Activated CD4-positive, alpha-beta T cell treated with anti-CD3 and anti-CD28 coated beads, Interleukin-2, amount 10 ng/mL, durations not matched to agents 24 days and 14 days (primary cell): ENCODE measurements around the gene ZFHX3. TPM values are rescaled to one million over a fixed set of nuclear protein-coding genes. Genes with fewer than 3 reads are reported as not detected.

Source experiments
- DNase-seq: peaks from one replicate; pipeline ENCODE4 v3.0.0; 2022
- H3K27ac Mint-ChIP-seq: one replicate; pipeline ENCODE4 v1.8.0; 2022; ENCODE audit warnings: mild to moderate bottlenecking, mixed read lengths
- H3K27me3 Mint-ChIP-seq: one replicate; pipeline ENCODE4 v1.8.0; 2022; ENCODE audit warnings: mixed read lengths
- H3K36me3 Mint-ChIP-seq: one replicate; pipeline ENCODE4 v1.8.0; 2022; ENCODE audit warnings: low read depth, mild to moderate bottlenecking, mixed read lengths
- H3K4me1 Mint-ChIP-seq: one replicate; pipeline ENCODE4 v1.8.0; 2021; ENCODE audit warnings: mixed read lengths
- H3K4me3 Mint-ChIP-seq: one replicate; pipeline ENCODE4 v1.8.0; 2022; ENCODE audit warnings: mild to moderate bottlenecking, moderate library complexity, mixed read lengths
- H3K9me3 Mint-ChIP-seq: one replicate; pipeline ENCODE4 v1.8.0; 2021; ENCODE audit warnings: mixed read lengths
- intact Hi-C: fragments of 100-400 bp; cut with micrococcal nuclease; formaldehyde crosslinking; loops from one replicate; pipeline ENCODE4 v1.15.1; 2023
- total RNA-seq: library from RNA; stranded (reverse); gene quantifications from 2 replicates; pipeline ENCODE4 v1.2.3, GENCODE V29; 2022

Gene ZFHX3
- total RNA-seq, 1 donor from 2014 or later, result 0.49 TPM

DNA sequence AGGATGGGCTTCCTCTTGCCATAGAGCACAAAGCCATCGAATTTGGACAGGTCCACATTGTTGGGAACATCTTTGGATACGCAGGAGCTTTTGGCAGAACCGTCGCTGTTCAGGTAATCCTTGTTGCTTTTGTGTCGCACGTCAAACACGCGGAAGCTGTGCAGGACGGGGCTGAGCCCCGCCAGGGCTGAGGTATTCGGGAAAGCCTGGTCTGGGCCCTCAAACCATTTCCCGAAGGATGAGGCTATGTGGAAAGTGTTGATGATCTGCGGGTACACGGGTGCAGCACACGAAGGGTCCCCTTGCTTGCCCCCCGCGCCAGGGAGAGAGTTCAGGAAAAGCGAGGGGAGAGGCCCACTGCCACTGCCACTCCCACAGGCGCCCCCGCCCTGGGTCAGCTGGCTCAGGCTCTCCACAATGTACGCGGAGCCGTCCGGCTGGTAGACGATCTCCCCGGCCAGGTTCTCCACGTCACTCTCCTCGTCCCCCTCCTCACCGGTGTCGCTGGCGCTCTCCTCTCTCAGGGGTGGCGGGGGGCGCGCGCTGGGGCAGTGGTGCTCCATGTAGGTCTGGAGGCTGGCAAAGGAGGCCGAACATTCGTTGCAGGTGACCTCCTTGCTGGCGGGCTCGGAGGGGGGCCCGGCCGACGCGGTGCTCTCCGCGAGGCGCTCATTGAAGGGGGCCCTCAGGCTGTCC, 88.5 kb downstream of the ZFHX3 start:
- intact Hi-C loops, result no loop called here
- H3K27ac Mint-ChIP-seq, result no peak overlapping the region

DNA sequence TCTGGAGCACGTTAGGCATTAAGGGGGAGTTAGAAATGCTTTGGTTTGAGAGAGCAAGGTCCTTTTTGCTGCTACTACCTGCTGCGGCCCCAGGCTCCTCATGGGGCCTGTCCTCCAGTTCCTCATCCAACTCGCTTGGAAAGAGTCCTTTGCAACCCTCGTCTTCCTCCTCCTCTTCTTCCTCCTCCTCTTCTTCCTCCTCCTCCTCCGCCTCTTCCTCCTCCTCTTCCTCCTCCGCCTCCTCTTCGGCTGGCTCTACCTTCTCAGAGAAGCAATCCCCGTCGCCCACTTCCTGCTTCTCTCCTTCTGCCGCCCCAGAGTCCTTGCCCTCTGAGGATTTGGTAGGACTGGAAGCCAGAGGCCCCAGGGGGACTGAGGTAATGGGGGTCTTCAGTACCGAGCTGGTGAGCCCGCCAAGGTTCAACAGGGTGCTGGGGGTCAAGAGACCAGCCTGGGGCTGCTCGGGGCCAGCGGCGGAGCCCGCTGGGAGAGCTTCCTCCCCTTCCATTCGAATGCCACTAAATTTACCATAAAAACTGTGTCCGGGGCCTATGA, 89.3 kb downstream of the ZFHX3 start:
- intact Hi-C loops, result no loop called here
- no peaks in the 10 kb centered on the region for H3K4me1 Mint-ChIP-seq
- H3K27ac Mint-ChIP-seq, result no peak overlapping the region
- H3K9me3 Mint-ChIP-seq, result no peaks in the 10 kb centered on the region
- H3K4me3 Mint-ChIP-seq, result no peak overlapping the region
- no peaks in the 10 kb centered on the region for H3K36me3 Mint-ChIP-seq
- no peak for DNase-seq
- H3K27me3 Mint-ChIP-seq, result peaks cover 3% of the 10 kb centered on the region

More for the DNA sequence above, 88.5 kb downstream of the ZFHX3 start:
- DNase-seq, result no peak
- H3K36me3 Mint-ChIP-seq, result no peaks in the 10 kb centered on the region
- no peaks in the 10 kb centered on the region for H3K4me1 Mint-ChIP-seq
- H3K9me3 Mint-ChIP-seq, result no peaks in the 10 kb centered on the region
- H3K27me3 Mint-ChIP-seq, result peaks cover 6% of the 10 kb centered on the region
- H3K4me3 Mint-ChIP-seq, result no peak overlapping the region

DNA sequence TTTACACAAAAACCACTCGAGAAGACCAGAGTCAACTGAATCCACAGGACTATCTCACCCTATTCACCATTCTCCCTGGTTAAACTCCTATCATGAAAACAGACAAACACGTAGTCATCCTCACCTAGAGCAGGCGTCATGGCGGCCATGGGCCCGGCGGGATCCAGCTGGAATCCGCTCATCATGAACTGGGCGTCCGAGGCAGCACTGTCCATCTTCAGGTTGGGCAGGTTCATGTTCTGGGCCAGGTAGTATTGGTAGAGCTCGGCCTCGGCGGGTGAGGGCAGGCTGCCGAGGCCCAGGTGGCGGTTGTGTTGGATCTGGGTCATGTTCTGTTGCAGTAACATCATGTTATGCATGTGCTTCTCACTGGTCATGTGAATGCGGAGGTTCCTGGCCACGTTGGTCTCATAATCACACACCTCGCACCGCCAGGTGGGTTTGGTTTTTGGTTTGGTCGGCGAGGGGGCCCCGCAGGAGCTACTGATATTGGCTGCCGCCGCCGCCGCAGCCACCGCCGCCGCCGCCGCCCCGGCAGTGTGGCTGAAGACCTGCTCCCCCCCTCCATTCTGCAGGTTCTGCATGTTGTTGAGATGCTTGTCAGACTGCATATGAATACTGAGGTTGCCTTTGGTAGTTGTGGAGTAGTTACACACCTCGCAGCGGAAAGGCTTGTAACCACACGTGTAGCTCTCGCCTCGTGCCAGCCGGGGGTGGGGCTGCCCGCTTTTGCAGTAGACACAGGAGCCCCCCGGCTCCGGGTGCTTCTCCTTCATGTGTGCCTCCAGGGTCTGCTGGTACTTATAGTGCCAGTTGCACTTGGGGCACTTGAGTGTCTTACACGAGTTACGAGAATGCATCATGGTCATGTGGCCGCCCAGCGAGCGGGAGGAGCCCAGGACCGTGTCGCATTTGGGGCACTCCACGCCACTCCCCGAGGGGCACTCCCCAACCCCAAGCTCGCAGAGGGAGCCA, 90.3 kb downstream of the ZFHX3 start:
- no peaks in the 10 kb centered on the region for H3K9me3 Mint-ChIP-seq
- DNase-seq, result no peak
- H3K36me3 Mint-ChIP-seq, result no peaks in the 10 kb centered on the region
- no peaks in the 10 kb centered on the region for H3K27me3 Mint-ChIP-seq
- H3K4me3 Mint-ChIP-seq, result no peak overlapping the region
- no peaks in the 10 kb centered on the region for H3K4me1 Mint-ChIP-seq
- H3K27ac Mint-ChIP-seq, result no peak overlapping the region
- intact Hi-C loops, result no loop called here

DNA sequence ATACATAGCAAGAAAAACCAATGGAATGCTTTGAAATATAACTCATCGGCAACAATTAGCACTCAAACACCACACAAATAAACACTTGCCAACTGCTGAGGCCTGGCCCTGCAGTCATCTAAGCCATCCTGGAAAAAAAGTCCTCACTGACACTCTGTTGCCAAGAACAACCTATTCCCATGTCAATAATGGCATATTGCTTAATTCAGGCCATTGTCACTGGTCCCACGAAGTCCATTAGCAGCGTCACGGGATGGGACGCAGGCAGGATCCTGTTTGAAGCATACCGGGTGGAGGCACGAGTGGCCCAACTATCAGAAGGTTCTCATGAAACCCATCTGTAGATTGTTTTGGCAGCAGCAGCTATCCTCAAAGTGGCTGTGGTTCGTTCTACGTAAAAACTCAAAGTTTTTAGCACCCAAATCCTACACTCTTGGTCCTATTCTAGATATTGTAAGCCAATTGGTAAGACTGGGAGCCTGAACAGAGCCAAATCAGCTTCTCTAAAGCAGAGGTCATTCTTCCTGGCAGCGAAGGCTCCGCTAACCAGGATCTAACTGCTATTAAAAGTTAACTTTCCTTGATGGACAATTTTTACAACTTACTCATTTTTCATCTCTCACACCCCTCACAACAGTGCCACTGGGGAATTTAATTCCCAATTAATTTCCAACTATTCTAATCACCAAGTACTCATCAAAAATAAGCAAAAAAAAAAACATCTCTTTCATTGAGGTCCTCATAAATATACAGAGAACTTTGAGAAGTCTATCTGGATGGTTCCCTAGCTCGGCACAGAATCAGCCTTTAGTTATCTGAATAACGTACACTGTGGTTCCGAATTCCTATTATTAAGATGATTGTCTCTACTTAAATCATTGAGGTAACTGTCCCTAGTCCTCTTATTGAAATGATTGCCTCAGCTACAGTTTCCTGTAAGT, 91.5 kb downstream of the ZFHX3 start:
- Mint-ChIP-seq H3K9me3 (no peaks in the 10 kb centered on the region), H3K27ac (no peak overlapping the region), H3K4me3 (no peak overlapping the region), H3K36me3 (no peaks in the 10 kb centered on the region), H3K27me3 (no peaks in the 10 kb centered on the region), H3K4me1 (no peaks in the 10 kb centered on the region)
- no peak for DNase-seq
- intact Hi-C loops, result no loop called here

DNA sequence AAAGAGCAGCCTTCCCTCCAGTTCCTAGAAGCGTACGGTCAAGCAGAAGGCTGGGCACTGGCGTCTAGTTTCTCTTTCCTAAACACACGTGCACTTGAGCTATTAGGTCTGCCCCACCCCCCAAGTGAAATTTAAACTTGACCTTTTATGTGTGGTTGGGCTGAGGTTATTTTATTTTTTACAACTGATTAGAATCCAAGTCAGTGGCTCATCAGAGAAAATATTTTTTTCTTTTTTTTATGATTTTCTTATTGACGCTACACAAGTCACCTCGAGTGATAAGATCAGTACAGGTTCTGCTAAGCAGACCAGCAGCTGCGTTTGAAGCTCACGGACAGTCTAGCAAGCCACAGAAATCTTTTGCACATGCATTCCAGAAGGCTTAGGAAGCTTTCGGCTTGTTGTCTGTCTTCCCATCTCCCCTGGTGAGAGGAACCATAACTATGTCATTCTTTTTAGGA, 95.1 kb downstream of the ZFHX3 start:
- H3K4me3 Mint-ChIP-seq, result no peak overlapping the region
- intact Hi-C loops, result no loop called here
- no peaks in the 10 kb centered on the region for H3K9me3 Mint-ChIP-seq
- no peak for DNase-seq
- H3K36me3 Mint-ChIP-seq, result no peaks in the 10 kb centered on the region
- no peak overlapping the region for H3K27ac Mint-ChIP-seq
- H3K27me3 Mint-ChIP-seq, result no peaks in the 10 kb centered on the region
- H3K4me1 Mint-ChIP-seq, result no peaks in the 10 kb centered on the region

DNA sequence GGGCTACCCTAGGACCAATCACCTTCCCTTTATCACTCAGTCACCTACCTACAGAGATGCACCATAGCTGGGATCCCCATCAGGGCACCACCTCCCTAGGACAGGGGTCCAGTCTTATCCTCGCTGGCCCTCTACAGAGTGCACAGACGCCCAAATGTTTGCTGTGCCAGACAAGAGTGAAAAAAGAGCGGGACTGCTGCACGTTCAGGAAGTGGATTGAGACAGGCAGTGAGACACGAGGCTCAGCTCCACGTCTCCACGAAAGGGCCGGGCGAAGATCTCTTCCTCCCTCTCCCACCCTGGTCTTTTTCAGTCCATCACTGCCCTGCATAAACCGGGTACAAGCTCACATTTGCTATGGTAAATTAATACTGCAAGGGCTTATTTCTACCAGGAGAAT, 95.5 kb downstream of the ZFHX3 start:
- Mint-ChIP-seq H3K4me1 (no peaks in the 10 kb centered on the region), H3K27ac (no peak overlapping the region), H3K36me3 (no peaks in the 10 kb centered on the region), H3K4me3 (no peak overlapping the region), H3K9me3 (no peaks in the 10 kb centered on the region), H3K27me3 (no peaks in the 10 kb centered on the region)
- no peak for DNase-seq
- intact Hi-C loops, result no loop called here

DNA sequence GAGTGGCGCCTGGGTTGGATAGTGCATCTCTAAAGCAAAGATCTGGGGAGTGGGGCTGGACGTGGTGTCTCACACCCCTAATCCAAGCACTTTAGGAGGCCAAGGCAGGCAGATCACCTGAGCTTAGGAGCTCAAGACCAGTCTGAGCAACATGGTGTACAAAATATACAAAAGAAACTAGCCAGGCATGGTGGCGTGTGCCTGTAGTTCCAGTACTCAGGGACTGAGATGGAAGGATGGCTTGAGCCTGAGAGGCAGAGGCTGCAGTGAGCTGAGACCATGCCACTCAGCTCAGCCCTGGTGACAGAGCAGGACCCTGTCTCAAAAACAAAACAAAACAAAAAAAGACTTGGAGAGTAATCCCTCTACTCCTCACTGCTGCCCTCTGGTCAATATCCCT, 96.0 kb downstream of the ZFHX3 start:
- H3K27me3 Mint-ChIP-seq, result no peaks in the 10 kb centered on the region
- DNase-seq, result no peak
- H3K36me3 Mint-ChIP-seq, result no peaks in the 10 kb centered on the region
- H3K27ac Mint-ChIP-seq, result no peak overlapping the region
- H3K4me1 Mint-ChIP-seq, result no peaks in the 10 kb centered on the region
- H3K4me3 Mint-ChIP-seq, result no peak overlapping the region
- intact Hi-C loops, result no loop called here
- H3K9me3 Mint-ChIP-seq, result no peaks in the 10 kb centered on the region

DNA sequence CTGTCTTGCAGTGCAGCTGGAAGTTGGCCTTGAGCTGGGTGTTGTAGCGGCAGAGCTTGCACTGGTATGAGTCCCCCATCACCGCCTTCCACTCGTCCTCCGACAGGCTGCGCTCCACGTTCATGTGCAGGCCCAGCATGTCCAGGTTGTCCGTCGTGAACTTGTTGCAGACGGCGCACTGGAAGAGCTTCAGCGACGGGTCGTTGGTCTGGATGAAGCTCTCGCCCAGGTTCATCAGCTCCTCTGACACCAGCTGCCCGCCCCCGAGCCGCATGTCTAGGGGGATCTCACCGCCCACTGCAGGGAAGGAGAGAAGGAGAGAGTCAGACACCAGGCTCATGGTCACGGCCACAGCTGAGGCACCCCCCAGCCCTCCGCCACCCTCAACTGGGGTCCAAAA, 97.3 kb downstream of the ZFHX3 start:
- Mint-ChIP-seq H3K27ac (no peak overlapping the region), H3K4me3 (no peak overlapping the region), H3K27me3 (no peaks in the 10 kb centered on the region), H3K9me3 (no peaks in the 10 kb centered on the region), H3K36me3 (no peaks in the 10 kb centered on the region), H3K4me1 (no peaks in the 10 kb centered on the region)
- no peak for DNase-seq
- intact Hi-C loops, result no loop called here

DNA sequence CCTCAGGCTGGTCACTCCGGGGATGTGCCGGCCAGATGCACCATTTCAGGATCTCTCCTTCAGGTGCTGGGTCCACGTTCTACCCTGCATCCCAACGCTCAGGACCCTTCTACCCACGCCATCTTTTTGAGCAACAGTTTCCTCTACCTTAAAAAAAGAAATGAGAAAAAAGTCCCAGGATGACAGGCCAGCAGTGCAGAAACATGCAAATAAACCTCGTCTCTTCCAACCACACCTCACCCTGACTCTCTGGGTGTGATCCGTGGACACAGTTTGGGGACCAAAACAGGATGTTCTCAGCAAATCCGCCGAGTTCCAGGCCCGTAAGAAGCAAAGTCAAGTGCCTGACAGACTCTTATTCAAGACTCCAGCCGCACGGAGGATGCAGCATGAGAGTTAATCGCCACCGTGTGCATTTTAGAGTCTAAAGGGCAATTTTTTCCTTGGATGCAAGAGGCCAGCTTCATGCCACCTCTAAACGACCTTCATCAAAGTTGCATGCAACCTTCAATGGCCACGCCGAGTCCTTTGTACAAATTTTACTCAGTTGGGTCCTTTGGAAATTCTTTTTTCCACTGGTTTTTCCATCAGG, 99.6 kb downstream of the ZFHX3 start:
- intact Hi-C loops, result no loop called here
- no peak for DNase-seq
- Mint-ChIP-seq H3K4me1 (no peaks in the 10 kb centered on the region), H3K27me3 (peaks cover 2% of the 10 kb centered on the region), H3K4me3 (no peak overlapping the region), H3K27ac (no peak overlapping the region), H3K9me3 (no peaks in the 10 kb centered on the region), H3K36me3 (no peaks in the 10 kb centered on the region)

DNA sequence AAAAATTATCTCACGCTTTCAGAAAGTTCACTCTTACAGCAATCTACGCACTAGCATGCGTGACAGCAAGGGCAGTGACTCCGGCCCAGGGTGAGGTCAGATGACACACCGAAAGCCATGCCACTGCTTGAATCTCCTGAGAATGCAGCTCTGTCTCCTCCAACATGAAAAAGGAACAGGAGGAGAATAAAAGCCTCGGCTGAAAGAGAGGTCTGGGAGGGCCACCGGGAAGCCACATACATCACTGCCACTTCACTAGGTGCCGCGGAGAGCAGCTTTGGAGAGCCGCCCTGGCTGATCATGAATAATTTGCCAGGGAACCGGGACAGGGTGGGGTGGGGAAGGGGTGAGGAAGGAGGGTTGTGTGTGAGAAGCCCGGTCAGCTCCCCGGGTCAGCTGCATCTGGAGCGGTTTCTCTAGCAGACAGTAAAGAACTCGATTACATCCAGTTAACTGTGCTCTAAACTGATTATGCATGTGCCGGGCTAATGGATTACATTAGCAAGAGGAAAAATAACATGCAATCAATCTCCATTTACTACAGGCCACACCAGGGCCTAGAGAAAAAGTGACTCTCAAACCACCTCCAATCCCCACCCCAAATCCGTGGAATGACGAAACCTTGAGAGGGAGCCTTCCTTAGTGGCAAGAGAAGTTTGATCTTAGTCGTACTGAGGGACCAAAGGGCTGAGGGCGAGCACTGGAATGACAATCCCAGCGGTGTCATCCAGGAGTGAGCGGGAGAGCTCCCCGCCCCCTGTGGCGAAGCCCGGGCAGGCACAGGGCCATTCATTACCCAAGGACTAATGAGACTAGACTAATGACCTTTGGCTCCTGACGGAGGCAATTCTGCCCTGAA, 100.3 kb downstream of the ZFHX3 start:
- Mint-ChIP-seq H3K27ac (no peak overlapping the region), H3K4me1 (no peaks in the 10 kb centered on the region), H3K4me3 (no peak overlapping the region), H3K36me3 (no peaks in the 10 kb centered on the region), H3K9me3 (no peaks in the 10 kb centered on the region), H3K27me3 (peaks cover 2% of the 10 kb centered on the region)
- DNase-seq, result no peak
- intact Hi-C loops, result no loop called here

DNA sequence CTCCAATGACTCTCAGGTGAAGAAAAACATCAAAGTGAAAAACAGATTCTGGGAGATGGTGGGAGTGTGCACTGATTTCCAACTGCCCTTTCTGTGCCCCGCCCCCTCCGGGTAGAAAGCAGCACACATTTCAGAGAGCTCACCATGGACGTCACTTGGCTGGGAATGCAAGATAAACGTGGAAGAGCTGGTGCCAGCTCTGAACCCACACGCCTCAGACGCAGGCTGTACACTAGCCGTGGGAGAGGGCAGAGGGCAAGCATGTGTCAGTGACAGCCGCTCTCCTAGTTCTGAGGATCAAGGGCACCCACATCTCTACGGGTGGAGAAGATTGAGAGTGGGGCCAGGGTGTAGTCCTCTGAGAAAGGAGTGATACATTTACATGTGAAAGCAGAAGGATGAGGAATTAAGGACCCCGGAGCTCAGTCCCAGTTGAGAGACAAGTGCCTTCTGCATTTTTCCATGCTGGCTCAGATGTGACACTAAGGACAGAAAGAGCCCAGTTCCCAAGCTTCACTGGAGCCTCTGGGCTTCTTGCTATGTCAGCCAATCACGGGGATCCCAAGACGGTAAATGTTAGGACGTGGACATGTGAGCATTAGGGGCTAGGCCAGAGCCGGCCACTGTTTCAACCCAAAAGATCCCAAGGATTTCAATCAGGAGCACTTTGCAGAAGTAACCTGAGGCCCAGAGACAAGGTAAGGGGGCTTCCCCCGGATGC, 101.3 kb downstream of the ZFHX3 start:
- DNase-seq, result no peak
- Mint-ChIP-seq H3K27me3 (peaks cover 5% of the 10 kb centered on the region), H3K4me1 (no peaks in the 10 kb centered on the region), H3K27ac (no peak overlapping the region), H3K4me3 (no peak overlapping the region), H3K9me3 (no peaks in the 10 kb centered on the region), H3K36me3 (no peaks in the 10 kb centered on the region)
- intact Hi-C loops, result no loop called here

DNA sequence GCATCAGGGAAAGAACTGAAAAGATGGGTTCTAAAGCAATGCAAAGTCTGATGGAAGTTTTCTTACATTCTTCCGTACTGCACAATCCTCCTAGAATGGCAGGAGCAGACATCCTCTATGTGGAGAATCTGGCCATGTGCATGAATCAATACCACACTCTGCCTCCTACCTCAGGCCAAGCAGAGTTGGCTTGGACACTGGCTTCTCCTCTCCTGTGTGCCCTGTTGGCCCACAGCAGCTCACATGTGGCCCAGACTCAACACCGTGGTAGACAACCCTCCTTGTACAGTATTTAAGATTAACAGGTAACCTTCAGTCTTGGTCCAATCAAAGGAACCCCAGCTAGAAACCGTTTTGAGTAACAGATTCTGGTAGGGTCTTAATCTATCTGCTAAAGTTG, 101.9 kb downstream of the ZFHX3 start:
- no peaks in the 10 kb centered on the region for H3K4me1 Mint-ChIP-seq
- H3K27ac Mint-ChIP-seq, result no peak overlapping the region
- no peak overlapping the region for H3K4me3 Mint-ChIP-seq
- DNase-seq, result no peak
- intact Hi-C loops, result no loop called here
- peaks cover 5% of the 10 kb centered on the region for H3K27me3 Mint-ChIP-seq
- H3K36me3 Mint-ChIP-seq, result no peaks in the 10 kb centered on the region
- H3K9me3 Mint-ChIP-seq, result no peaks in the 10 kb centered on the region
